SK-N-MC (cell line): ENCODE results near the gene PTPRG.

Experiments used
- EZH2 ChIP-seq: fragments of 200-600 bp; sonication (generic); IDR thresholded peaks from one replicate; pipeline ENCODE4 v1.6.1; 2017; ENCODE audit warnings: antibody characterized with exemption
- FOXP2 ChIP-seq: optimal IDR thresholded peaks from 2 replicates; pipeline ENCODE3; 2011; ENCODE audit warnings: mild to moderate bottlenecking, moderate library complexity; ENCODE audit not compliant: insufficient read depth; ENCODE audit errors: extremely low read length, control extremely low read depth
- POLR2AphosphoS5 ChIP-seq: IDR thresholded peaks from 2 replicates; pipeline ENCODE4 v1.6.1; 2012; ENCODE audit warnings: mild to moderate bottlenecking, low read depth, low read length, borderline replicate concordance

DNA sequence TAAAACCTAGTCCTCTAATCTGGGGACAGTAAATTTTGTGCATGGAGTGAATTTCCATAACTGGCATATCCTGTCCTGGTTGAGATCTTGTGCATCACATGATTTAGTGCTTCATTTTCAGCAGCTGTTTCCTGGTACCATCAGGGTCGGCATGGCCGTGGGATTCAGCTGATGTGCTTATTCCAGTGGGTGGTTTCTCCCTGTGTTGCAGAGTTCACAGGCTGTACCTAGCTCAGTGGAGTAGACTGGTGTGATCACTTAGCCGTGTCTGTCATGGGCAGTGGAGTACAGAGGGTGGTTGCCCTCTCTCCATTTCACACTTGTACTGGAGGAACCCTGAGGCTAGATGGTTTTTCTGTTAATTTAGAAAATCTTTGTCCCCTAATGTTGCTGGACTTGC lies 228.5 kb downstream of the PTPRG start:
- TF ChIP-seq EZH2: no peak
- TF ChIP-seq POLR2AphosphoS5: no peak
- TF ChIP-seq FOXP2: no peak
